ENCODE data around the gene HPS1.

DNA sequence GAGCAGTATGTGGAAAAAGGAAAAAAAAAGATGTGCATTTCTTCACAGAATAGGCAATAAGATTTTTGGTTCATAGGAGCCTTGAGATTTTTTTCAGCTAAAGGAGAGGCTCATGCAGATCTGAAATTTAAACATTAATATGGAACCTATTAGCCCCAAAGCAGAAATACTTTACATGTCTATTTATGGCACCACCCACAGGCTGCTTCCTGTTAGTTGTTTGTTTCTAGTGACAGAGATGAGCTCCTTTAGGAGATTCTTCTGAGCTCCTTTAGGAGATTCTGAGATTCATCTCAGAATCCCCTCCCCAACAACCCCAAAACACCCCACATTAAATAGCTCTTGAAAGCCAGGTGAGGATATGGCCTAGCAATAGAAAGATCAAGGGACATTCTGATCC is 27.9 kb upstream of the HPS1 start:
- TF ChIP-seq EZH2 (optimal IDR thresholded peaks at IDR 0.05; ENCODE audit: low read depth, low read length), result no peak
- TF ChIP-seq, protein P1, sequence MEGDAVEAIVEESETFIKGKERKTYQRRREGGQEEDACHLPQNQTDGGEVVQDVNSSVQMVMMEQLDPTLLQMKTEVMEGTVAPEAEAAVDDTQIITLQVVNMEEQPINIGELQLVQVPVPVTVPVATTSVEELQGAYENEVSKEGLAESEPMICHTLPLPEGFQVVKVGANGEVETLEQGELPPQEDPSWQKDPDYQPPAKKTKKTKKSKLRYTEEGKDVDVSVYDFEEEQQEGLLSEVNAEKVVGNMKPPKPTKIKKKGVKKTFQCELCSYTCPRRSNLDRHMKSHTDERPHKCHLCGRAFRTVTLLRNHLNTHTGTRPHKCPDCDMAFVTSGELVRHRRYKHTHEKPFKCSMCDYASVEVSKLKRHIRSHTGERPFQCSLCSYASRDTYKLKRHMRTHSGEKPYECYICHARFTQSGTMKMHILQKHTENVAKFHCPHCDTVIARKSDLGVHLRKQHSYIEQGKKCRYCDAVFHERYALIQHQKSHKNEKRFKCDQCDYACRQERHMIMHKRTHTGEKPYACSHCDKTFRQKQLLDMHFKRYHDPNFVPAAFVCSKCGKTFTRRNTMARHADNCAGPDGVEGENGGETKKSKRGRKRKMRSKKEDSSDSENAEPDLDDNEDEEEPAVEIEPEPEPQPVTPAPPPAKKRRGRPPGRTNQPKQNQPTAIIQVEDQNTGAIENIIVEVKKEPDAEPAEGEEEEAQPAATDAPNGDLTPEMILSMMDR (IDR thresholded peaks at IDR 0.05; ENCODE audit: low read length), result no peak

Data from MM.1S (cell line).